ENCODE results near the gene KCNMB4. TPM values are rescaled to one million over a fixed set of nuclear protein-coding genes. Genes with fewer than 3 reads are reported as not detected.

KCNMB4 gene
- total RNA-seq, 4 donors from 2014 or later, result 13.8 to 38.5 (median 25.4) TPM

DNA sequence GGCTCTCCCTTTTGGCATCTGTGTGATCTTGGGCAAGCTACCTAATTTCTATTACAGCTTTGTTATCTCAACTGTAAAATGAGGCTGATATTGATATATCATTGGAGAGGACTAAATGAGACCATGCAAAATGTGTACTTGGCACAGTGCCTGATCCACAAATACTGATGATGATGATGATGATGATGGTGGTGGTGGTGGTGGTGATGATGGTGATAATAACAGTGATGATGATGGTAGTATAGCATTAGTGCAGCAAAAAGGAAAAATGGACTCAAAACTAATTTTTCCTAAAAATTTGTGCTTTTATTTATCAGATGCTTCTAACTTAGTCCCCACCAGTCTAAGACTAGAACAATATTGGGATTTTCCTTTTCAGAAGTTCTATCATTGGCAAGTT lies 70.7 kb downstream of the KCNMB4 start:
- DNase-seq (ENCODE audit: low spot score in 2 of 2), result no peak
- Histone ChIP-seq H3K27ac (no peak overlapping the region), H3K4me1 (no peaks in the 10 kb centered on the region), H3K36me3 (peaks cover 0 to 33% (median 0%) of the 10 kb centered on the region in 3 donors), H3K4me3 (no peak overlapping the region), H3K9me3 (no peaks in the 10 kb centered on the region), H3K27me3 (no peaks in the 10 kb centered on the region)
- TF ChIP-seq EP300 (IDR thresholded peaks at IDR 0.05) (no peak), POLR2A (IDR thresholded peaks at IDR 0.05) (no peak)
- TF ChIP-seq, protein P1, sequence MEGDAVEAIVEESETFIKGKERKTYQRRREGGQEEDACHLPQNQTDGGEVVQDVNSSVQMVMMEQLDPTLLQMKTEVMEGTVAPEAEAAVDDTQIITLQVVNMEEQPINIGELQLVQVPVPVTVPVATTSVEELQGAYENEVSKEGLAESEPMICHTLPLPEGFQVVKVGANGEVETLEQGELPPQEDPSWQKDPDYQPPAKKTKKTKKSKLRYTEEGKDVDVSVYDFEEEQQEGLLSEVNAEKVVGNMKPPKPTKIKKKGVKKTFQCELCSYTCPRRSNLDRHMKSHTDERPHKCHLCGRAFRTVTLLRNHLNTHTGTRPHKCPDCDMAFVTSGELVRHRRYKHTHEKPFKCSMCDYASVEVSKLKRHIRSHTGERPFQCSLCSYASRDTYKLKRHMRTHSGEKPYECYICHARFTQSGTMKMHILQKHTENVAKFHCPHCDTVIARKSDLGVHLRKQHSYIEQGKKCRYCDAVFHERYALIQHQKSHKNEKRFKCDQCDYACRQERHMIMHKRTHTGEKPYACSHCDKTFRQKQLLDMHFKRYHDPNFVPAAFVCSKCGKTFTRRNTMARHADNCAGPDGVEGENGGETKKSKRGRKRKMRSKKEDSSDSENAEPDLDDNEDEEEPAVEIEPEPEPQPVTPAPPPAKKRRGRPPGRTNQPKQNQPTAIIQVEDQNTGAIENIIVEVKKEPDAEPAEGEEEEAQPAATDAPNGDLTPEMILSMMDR (IDR thresholded peaks at IDR 0.05), result no peak

DNA sequence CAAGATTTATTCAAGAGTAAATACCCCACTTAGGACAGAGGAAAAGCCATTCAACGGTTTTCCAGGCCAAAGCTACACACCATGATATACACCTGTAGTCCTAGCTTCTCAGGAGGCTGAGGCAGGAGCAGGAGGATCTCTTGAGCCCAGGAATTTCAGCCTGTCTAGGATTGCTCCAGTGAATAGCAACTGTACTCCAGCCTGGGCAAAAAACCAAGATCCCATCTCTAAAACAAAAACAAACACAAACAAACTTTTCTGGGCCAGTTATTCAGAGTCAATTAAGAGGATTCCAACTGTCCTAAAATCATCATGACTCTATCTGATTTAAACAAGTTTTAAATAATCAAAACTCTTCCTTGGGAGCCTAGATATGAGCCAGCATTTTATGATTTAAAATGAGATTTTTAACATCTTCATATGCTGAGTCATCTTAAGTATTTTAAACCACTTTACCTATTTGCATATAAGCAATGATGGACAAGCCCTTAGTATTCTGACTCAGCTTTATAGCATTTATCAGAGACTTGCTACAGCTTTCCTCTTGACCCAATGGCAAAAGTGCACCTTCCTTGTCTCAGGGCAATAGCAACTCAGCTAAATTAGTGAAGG lies 77.1 kb downstream of the KCNMB4 start:
- peaks cover 0 to 9% (median 0%) of the 10 kb centered on the region in 4 donors for H3K9me3 ChIP-seq
- no peaks in the 10 kb centered on the region for H3K4me1 ChIP-seq
- 0 to 37% methylated on average over 1 of the region's 1 CpG for WGBS, 2 donors
- TF ChIP-seq, protein P1 (IDR thresholded peaks at IDR 0.05), result no peak
- no peak for TF ChIP-seq EP300 (IDR thresholded peaks at IDR 0.05)
- no peaks in the 10 kb centered on the region for H3K27me3 ChIP-seq
- no peak overlapping the region for H3K4me3 ChIP-seq
- no peaks in the 10 kb centered on the region for H3K36me3 ChIP-seq
- no peak for DNase-seq (ENCODE audit: low spot score in 2 of 2)
- H3K27ac ChIP-seq, result no peak overlapping the region

DNA sequence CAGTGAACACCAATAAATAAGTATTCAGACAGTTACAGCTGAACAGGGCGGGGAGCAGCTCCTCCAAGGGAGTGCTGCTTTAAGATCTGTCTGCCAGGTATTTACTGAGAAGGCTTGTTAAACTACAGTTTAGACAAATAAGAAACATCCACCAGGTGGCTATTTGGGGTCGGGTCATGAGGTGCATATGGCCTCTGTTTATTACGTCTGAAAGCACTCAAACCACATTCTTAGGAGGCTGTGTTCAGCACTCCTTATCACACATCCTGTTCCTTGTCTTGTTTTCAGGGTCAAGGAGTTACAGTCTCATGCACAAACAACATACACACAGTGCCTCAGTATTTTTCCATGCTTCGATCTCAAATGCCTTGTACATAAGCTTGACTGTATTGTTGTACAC lies 78.8 kb downstream of the KCNMB4 start:
- H3K36me3 ChIP-seq, result peaks cover 0 to 5% (median 0%) of the 10 kb centered on the region in 3 donors
- H3K27ac ChIP-seq, result no peak overlapping the region
- H3K9me3 ChIP-seq, result peaks cover 0 to 24% (median under 1%) of the 10 kb centered on the region in 4 donors
- H3K4me3 ChIP-seq, result no peak overlapping the region
- H3K27me3 ChIP-seq, result no peaks in the 10 kb centered on the region
- 53 to 65% methylated on average over 4 of the region's 4 CpGs for WGBS, 2 donors
- no peaks in the 10 kb centered on the region for H3K4me1 ChIP-seq
- TF ChIP-seq POLR2A (IDR thresholded peaks at IDR 0.05) (no peak), EP300 (IDR thresholded peaks at IDR 0.05) (no peak)
- TF ChIP-seq, protein P1 (IDR thresholded peaks at IDR 0.05), result no peak
- no peak for DNase-seq (ENCODE audit: low spot score in 2 of 2)

DNA sequence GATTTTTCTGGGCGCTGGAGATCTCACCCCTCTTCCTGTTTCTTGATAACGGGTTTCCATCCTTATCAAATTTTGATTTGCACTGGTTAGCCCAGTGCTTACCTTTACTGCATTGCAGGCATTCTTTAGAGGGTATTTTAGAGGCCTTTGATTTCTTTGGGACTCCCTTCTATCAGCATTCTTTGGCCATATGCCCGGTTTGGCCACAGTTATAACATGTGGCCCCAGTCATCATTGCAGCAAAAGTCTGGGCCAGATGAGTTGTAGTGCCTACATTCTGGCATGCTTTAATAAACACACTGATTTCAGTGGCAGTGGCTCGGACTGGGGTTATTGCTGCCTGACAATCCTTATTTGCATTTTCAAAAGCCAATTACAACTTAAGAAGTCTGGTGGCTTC lies 82.3 kb downstream of the KCNMB4 start:
- Histone ChIP-seq H3K4me1 (no peaks in the 10 kb centered on the region), H3K27ac (no peak overlapping the region), H3K4me3 (no peak overlapping the region), H3K36me3 (peaks cover 0 to 5% (median 0%) of the 10 kb centered on the region in 3 donors), H3K9me3 (peaks cover 0 to 39% (median 3%) of the 10 kb centered on the region in 4 donors), H3K27me3 (no peaks in the 10 kb centered on the region)
- DNase-seq (ENCODE audit: low spot score in 2 of 2), result no peak
- TF ChIP-seq EP300 (IDR thresholded peaks at IDR 0.05) (no peak), POLR2A (IDR thresholded peaks at IDR 0.05) (no peak)
- TF ChIP-seq, protein P1 (IDR thresholded peaks at IDR 0.05), result no peak
- WGBS, 2 donors, result 84 to 89% methylated on average over 4 of the region's 4 CpGs

DNA sequence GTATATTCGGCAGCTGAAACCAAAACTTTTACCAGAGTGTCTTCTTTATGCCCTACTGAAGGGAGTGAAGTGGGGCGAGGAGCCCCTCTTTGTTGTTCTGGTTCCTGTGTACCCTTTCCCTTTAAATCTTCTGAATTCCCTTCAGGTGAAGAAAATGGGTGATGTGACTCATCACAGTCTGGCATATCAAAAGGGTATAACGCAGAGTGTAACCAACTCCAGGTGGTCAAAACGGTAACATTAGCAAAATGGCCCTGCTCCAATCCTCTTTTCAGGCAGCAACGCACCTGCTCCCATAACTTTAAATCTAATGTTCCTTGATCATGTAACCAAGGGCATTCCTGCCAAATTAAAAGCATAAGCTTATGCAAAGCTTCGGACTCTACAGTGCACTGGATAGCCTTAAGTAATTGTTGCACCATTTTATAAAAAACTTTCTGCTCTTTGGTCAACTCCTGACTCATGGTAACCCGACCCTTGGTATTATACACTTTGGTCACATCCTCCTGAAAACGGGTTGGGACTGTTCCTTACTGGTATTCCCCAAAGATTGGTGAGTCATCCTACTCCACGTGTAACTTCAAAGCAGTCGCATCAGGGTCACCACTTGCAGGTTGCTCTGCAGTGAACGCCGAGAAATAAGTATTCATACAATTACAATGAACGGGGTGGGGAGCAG lies 83.1 kb downstream of the KCNMB4 start:
- TF ChIP-seq, protein P1 (IDR thresholded peaks at IDR 0.05), result no peak
- TF ChIP-seq POLR2A (IDR thresholded peaks at IDR 0.05), result no peak
- TF ChIP-seq EP300 (IDR thresholded peaks at IDR 0.05), result no peak
- Histone ChIP-seq H3K4me1 (no peaks in the 10 kb centered on the region), H3K4me3 (no peak overlapping the region), H3K36me3 (peaks cover 0 to 5% (median 0%) of the 10 kb centered on the region in 3 donors), H3K27me3 (no peaks in the 10 kb centered on the region), H3K9me3 (peaks cover 0 to 44% (median 3%) of the 10 kb centered on the region in 4 donors), H3K27ac (no peak overlapping the region)
- no peak for DNase-seq (ENCODE audit: low spot score in 2 of 2)
- WGBS, 2 donors, result 86 to 92% methylated on average over 13 of the region's 13 CpGs
